Activated CD8-positive, alpha-beta T cell treated with anti-CD3 and anti-CD28 coated beads for 36 hours (primary cell): ENCODE results near the gene TBC1D4. TPM values are rescaled to one million over a fixed set of nuclear protein-coding genes. Genes with fewer than 3 reads are reported as not detected.

Source experiments
- ATAC-seq: fragments of 200-7000 bp; cut with Tn5 transposase; one replicate; pipeline ENCODE4 v1.10.0; 2021; ENCODE audit warnings: mild to moderate bottlenecking, moderate library complexity
- CTCF ChIA-PET: fragments of 350-600 bp; sonication (Branson Sonifier 250); formaldehyde crosslinking; loops from one replicate; lab custom pipeline; 2021; ENCODE audit warnings: antibody characterized with exemption; lab: Charles Lee
- POLR2A ChIA-PET: fragments of 350-600 bp; sonication (Branson Sonifier 250); formaldehyde crosslinking; loops from one replicate; lab custom pipeline; 2021; ENCODE audit warnings: antibody characterized with exemption; lab: Charles Lee
- DNase-seq: peaks from one replicate; pipeline ENCODE4 v3.0.0-alpha.2; 2020
- H3K27ac Mint-ChIP-seq: one replicate; pipeline ENCODE4 v1.8.0; 2021; ENCODE audit warnings: mild to moderate bottlenecking, mixed read lengths
- H3K27me3 Mint-ChIP-seq: one replicate; pipeline ENCODE4 v1.8.0; 2021; ENCODE audit warnings: mixed read lengths
- H3K36me3 Mint-ChIP-seq: one replicate; pipeline ENCODE4 v1.8.0; 2021; ENCODE audit warnings: low read depth, mixed read lengths
- H3K4me1 Mint-ChIP-seq: one replicate; pipeline ENCODE4 v1.8.0; 2021; ENCODE audit warnings: low read depth, mixed read lengths
- H3K4me3 Mint-ChIP-seq: one replicate; pipeline ENCODE4 v1.8.0; 2021; ENCODE audit warnings: mild to moderate bottlenecking, moderate library complexity, mixed read lengths
- H3K9me3 Mint-ChIP-seq: one replicate; pipeline ENCODE4 v1.8.0; 2021; ENCODE audit warnings: mixed read lengths
- CTCF ChIP-seq: fragments of 200-600 bp; IDR thresholded peaks from one replicate; pipeline ENCODE4 v1.8.0; 2022; ENCODE audit warnings: antibody characterized with exemption, mild to moderate bottlenecking
- intact Hi-C: fragments of 100-400 bp; cut with micrococcal nuclease; formaldehyde crosslinking; loops from one replicate; pipeline ENCODE4 v1.10.0; 2022
- total RNA-seq, 2 experiments: library from RNA; stranded (reverse); gene quantifications; one replicate each; pipeline ENCODE4 v1.2.3, GENCODE V29; 2021

Gene TBC1D4
- total RNA-seq, 2 experiments from 2014 or later: 50.4 to 53.3 TPM

GRCh38 chr13:75511051-75511625 is 29.2 kb upstream of the TBC1D4 start:
- intact Hi-C loops: no loop called here
- Mint-ChIP-seq H3K9me3 (no peaks in the 10 kb centered on the region), H3K4me1 (peaks cover 7% of the 10 kb centered on the region), H3K27ac (no peak overlapping the region), H3K36me3 (no peaks in the 10 kb centered on the region), H3K4me3 (no peak overlapping the region), H3K27me3 (peaks cover 6% of the 10 kb centered on the region)
- CTCF ChIA-PET: interaction anchor here (1.3 kb wide), 1 partner anchor 29 kb away, joined by 4 read pairs; the partner anchor contains the start of gene TBC1D4
- no peak for DNase-seq
- POLR2A ChIA-PET: no interaction called here
- ATAC-seq: no peak
- no peak for TF ChIP-seq CTCF

- no peak for ATAC-seq
- H3K9me3 Mint-ChIP-seq: no peaks in the 10 kb centered on the region
- ChIA-PET POLR2A (no interaction called here), CTCF (no interaction called here)
- no peak for DNase-seq
- TF ChIP-seq CTCF: no peak
- H3K36me3 Mint-ChIP-seq: no peaks in the 10 kb centered on the region
- H3K4me1 Mint-ChIP-seq: peaks cover 6% of the 10 kb centered on the region
- no peak overlapping the region for H3K27ac Mint-ChIP-seq
- intact Hi-C loops: no loop called here
- H3K4me3 Mint-ChIP-seq: no peak overlapping the region
- H3K27me3 Mint-ChIP-seq: peaks cover 2% of the 10 kb centered on the region
These were observed 26.1 kb upstream of the TBC1D4 start for GRCh38 chr13:75508002-75508548.

GRCh38 chr13:75507027-75508001 is 25.3 kb upstream of the TBC1D4 start:
- no peak for ATAC-seq
- Mint-ChIP-seq H3K4me3 (no peak overlapping the region), H3K36me3 (no peaks in the 10 kb centered on the region), H3K27me3 (no peaks in the 10 kb centered on the region), H3K9me3 (no peaks in the 10 kb centered on the region), H3K4me1 (peaks cover 5% of the 10 kb centered on the region), H3K27ac (no peak overlapping the region)
- TF ChIP-seq CTCF: no peak
- ChIA-PET POLR2A (no interaction called here), CTCF (no interaction called here)
- DNase-seq: no peak
- intact Hi-C loops: no loop called here

GRCh38 chr13:75506018-75506417 is 24.0 kb upstream of the TBC1D4 start:
- H3K27me3 Mint-ChIP-seq: no peaks in the 10 kb centered on the region
- no peak for ATAC-seq
- no peak overlapping the region for H3K27ac Mint-ChIP-seq
- ChIA-PET CTCF (interaction anchor here (0.9 kb wide), 1 partner anchor 10 kb away, joined by 3 read pairs; no protein-coding TSS in a partner anchor), POLR2A (no interaction called here)
- H3K4me3 Mint-ChIP-seq: no peak overlapping the region
- intact Hi-C loops: no loop called here
- TF ChIP-seq CTCF: no peak
- peaks cover 2% of the 10 kb centered on the region for H3K4me1 Mint-ChIP-seq
- no peaks in the 10 kb centered on the region for H3K36me3 Mint-ChIP-seq
- no peaks in the 10 kb centered on the region for H3K9me3 Mint-ChIP-seq
- DNase-seq: no peak
